ENCODE results near the gene CERS6.
"Not testable (repeated sequence)": the region's sequence is repeated elsewhere in the genome, so short reads cannot be mapped to it uniquely, and the experiment has no call there.

The CERS6 gene

DNA sequence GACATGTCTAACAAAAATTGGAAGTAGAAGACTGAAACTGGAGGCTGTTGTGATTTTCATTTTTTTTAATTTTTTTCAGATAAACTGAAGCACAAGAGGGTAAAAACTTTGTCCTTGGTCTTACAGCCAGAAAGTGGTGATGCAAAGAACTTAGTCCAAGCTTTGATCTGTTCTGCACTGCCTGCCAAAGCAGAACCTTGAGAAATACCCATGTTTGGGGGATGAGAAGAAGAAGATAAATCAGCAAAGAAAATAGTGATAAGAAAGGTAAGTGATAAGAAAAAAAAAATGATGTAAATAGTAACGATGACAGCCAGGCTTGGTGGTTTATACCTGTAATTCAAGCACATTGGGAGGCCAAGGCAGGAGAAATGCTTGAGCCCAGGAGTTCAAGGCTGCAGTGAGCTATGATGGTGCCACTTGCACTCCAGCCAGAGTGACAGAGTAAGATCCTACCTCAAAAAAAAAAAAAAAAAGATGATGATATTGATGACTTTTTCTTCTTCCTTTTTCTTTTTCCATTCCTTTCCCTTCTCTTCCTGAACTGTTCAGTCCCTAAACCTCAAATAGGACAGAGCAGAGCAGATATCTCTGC, 331.8 kb downstream of the CERS6 start:
- TF ChIP-seq, protein P1, sequence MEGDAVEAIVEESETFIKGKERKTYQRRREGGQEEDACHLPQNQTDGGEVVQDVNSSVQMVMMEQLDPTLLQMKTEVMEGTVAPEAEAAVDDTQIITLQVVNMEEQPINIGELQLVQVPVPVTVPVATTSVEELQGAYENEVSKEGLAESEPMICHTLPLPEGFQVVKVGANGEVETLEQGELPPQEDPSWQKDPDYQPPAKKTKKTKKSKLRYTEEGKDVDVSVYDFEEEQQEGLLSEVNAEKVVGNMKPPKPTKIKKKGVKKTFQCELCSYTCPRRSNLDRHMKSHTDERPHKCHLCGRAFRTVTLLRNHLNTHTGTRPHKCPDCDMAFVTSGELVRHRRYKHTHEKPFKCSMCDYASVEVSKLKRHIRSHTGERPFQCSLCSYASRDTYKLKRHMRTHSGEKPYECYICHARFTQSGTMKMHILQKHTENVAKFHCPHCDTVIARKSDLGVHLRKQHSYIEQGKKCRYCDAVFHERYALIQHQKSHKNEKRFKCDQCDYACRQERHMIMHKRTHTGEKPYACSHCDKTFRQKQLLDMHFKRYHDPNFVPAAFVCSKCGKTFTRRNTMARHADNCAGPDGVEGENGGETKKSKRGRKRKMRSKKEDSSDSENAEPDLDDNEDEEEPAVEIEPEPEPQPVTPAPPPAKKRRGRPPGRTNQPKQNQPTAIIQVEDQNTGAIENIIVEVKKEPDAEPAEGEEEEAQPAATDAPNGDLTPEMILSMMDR (IDR thresholded peaks at IDR 0.05; ENCODE audit: insufficient read depth, low read length, missing control alignments): no peak
- CTCF ChIA-PET: no interaction called here
- no peak overlapping the region for H3K4me3 ChIP-seq (ENCODE audit: low read depth, low read length)
- DNase-seq (ENCODE audit: low read depth, low spot score): no peak
- POLR2A ChIA-PET: no interaction called here

DNA sequence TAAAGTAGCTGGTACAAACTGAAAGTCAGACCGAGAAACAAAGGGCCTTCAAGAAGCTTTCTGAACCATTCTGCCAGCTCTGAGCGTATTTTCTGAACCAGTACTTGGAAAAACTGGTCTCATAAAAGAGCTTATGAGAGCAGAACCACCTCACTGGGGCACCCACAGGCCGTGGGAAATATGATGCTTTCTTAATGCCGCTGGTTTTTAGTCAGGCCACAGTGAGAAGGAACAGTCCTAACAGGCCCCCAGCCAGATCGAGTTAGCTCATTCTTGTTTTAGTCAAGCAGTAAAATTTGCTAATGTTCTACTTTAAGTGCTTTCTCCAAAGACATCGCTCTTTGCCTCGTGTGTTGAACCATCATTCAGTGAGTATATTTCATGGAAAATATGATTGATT, 333.7 kb downstream of the CERS6 start:
- ChIA-PET CTCF (interaction anchor here (1.2 kb wide), 1 partner anchor 15 kb away, joined by 4 read pairs; no protein-coding TSS in a partner anchor), POLR2A (no interaction called here)
- TF ChIP-seq, protein P1 (IDR thresholded peaks at IDR 0.05; ENCODE audit: insufficient read depth, low read length, missing control alignments): no peak
- no peak for DNase-seq (ENCODE audit: low read depth, low spot score)
- H3K4me3 ChIP-seq (ENCODE audit: low read depth, low read length): no peak overlapping the region

DNA sequence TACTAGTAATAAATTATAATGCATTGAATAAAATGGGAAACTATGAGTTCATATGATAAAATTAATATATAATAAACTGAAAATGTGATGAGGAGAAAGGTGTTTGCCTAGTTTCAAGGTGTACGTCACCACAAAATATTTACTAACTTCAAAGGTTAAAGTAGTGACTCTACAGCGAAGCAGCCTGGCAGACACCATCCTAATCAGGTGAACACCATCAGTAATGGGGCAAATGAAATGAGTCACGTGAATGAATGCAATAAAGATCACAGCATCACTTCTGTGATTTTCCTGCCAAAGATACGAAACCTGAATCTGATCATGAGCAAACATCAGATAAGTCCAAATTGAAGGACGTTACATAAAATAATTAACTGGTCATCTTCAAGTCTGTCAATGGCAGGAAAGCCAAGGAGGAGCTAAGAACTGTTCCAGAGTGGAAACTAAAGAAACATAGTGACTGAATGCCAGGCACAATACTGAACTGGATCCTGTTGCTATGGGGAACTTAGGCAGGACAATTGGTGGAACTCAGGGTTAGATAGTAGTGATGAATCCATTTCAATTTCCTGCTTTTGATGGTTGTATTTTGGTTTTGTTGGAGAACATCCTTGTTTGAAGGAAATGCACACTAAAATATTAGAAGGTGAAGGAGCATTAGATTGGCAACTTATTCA, 334.3 kb downstream of the CERS6 start:
- no peak overlapping the region for H3K4me3 ChIP-seq (ENCODE audit: low read depth, low read length)
- ChIA-PET CTCF (interaction anchor here (1.2 kb wide), 1 partner anchor 16 kb away, joined by 4 read pairs; no protein-coding TSS in a partner anchor), POLR2A (no interaction called here)
- no peak for DNase-seq (ENCODE audit: low read depth, low spot score)
- TF ChIP-seq, protein P1 (IDR thresholded peaks at IDR 0.05; ENCODE audit: insufficient read depth, low read length, missing control alignments): no peak

DNA sequence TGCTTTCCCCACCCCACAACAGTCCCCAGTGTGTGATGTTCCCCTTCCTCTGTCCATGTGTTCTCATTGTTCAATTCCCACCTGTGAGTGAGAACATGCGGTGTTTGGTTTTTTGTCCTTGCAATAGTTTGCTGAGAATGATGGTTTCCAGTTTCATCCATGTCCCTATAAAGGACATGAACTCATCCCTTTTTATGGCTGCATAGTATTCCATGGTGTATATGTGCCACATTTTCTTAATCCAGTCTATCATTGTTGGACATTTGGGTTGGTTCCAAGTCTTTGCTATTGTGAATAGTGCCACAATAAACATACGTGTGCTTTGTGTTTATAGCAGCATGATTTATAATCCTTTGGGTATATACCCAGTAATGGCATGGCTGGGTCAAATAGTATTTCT, 335.1 kb downstream of the CERS6 start:
- H3K4me3 ChIP-seq (ENCODE audit: low read depth, low read length); DNase-seq (ENCODE audit: low read depth, low spot score); CTCF ChIA-PET; POLR2A ChIA-PET: not testable (repeated sequence)

DNA sequence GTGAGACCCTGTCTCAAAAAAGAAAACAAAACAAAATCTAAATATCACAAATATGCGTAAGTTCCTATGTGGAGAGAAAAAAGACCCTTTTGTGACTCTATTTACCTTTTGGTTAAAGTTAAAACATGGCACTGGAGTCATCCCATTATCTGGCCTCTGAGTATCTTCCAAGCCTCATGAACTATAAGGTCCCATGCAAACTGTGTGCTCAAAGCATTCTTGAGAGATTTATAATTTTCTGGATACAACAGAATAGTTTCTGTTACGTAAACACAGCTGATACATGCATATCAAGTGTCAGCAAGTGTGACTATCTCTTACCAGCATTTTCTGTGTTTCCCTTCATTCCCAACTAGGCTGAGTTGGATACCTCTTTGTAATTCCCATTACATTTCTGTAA, 337.5 kb downstream of the CERS6 start:
- DNase-seq (ENCODE audit: low read depth, low spot score): no peak
- TF ChIP-seq, protein P1 (IDR thresholded peaks at IDR 0.05; ENCODE audit: insufficient read depth, low read length, missing control alignments): no peak
- ChIA-PET POLR2A (no interaction called here), CTCF (no interaction called here)
- no peak overlapping the region for H3K4me3 ChIP-seq (ENCODE audit: low read depth, low read length)

DNA sequence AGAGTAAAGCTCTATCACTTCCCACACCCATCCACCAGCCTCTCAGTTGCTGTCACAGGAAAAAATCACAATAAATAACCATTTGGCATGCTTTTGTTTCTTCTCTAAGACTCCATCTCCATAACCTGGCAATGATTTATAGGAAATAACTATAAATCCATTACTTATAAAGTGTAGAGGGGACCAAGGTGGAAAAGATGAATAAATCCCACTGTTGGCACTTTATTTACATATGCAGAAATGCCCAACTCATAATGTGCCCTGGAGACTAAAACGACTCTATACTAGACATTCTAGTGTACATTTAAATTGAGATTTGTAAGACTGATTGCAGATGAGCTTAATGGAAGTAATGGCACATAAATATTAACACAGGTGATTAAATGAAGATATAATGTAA, 338.9 kb downstream of the CERS6 start:
- CTCF ChIA-PET: no interaction called here
- no peak for DNase-seq (ENCODE audit: low read depth, low spot score)
- TF ChIP-seq, protein P1 (IDR thresholded peaks at IDR 0.05; ENCODE audit: insufficient read depth, low read length, missing control alignments): no peak
- POLR2A ChIA-PET: no interaction called here
- no peak overlapping the region for H3K4me3 ChIP-seq (ENCODE audit: low read depth, low read length)
